Heart left ventricle (tissue), 13 donors: ENCODE data around the gene VEGFB.

ENCODE experiments used
- CTCF ChIP-seq, 12 donors: fragments of 200-600 bp; sonication (generic) in 4 of 12; IDR thresholded peaks; one replicate each; pipeline versions ENCODE4 v1.5.0 to v1.8.0; 2018 to 2022; ENCODE audit warnings: antibody characterized with exemption in 12 of 12, mild to moderate bottlenecking in 5 of 12
- POLR2A ChIP-seq, 2 donors: fragments of 450-650 bp; IDR thresholded peaks; one replicate each; pipeline ENCODE4 v1.6.1; 2017; ENCODE audit warnings: antibody characterized with exemption in 2 of 2, mild to moderate bottlenecking in 2 of 2, moderate library complexity in 2 of 2
- donor health status: ischemic (EF 13 %, LVEDD 7.1; RV severe dilation, severe dysfunction).
- donor health status: DM: no; HTN: yes; CAD: no.
- donor health status: DM: no; HTN: no; CAD: no.
- donor health status: ischemic (EF 25% LVEDD 6.9; RV normal size, moderate dysfunction).
- donor health status: ischemic (EF 25% LVEDD 5.7; RV mildly dilated, moderate dysfunction).
- donor health status: ischemic (EF 35%, LVEDD 5.7; RV mildly dilated, moderate dysfunction).
- donor health status: nonischemic (EF 11% LVEDD 7.7; RV severe dilation, severe dysfunction).
- donor health status: DM: yes; HTN: yes; CAD: no.
- donor health status: PGD.
- donor health status: ischemic (EF 29% LVEDD 5.4; RV normal size, mild dysfunction).
- donor health status: nonischemic (EF 23%, LVEDD 6.1; RV moderate dilation, normal function).

GRCh38 chr11:64266339-64266738 lies 32.0 kb downstream of the VEGFB start:
- TF ChIP-seq POLR2A (IDR thresholded peaks at IDR 0.05), result no peak
- no peak for TF ChIP-seq CTCF (IDR thresholded peaks at IDR 0.05)
